Activated naive CD8-positive, alpha-beta T cell treated with anti-CD3 and anti-CD28 coated beads, Interleukin-2, amount 50 U/mL, for 24 hours (primary cell): ENCODE results near the gene FHOD1.

Experiments
- ATAC-seq: fragments of 150-1000 bp; cut with Tn5 transposase; one replicate; pipeline ENCODE4 v1.10.0; 2021
- DNase-seq: peaks from one replicate; pipeline ENCODE4 v3.0.0; 2021
- H3K27ac Mint-ChIP-seq: one replicate; pipeline ENCODE4 v1.8.0; 2021; ENCODE audit warnings: mild to moderate bottlenecking, mixed read lengths
- H3K27me3 Mint-ChIP-seq: one replicate; pipeline ENCODE4 v1.8.0; 2021; ENCODE audit warnings: mixed read lengths
- H3K36me3 Mint-ChIP-seq: one replicate; pipeline ENCODE4 v1.8.0; 2021; ENCODE audit warnings: low read depth, mixed read lengths
- H3K4me1 Mint-ChIP-seq: one replicate; pipeline ENCODE4 v1.8.0; 2021; ENCODE audit warnings: mixed read lengths
- H3K4me3 Mint-ChIP-seq: one replicate; pipeline ENCODE4 v1.8.0; 2021; ENCODE audit warnings: mild to moderate bottlenecking, moderate library complexity, mixed read lengths
- H3K9me3 Mint-ChIP-seq: one replicate; pipeline ENCODE4 v1.8.0; 2021; ENCODE audit warnings: mixed read lengths

Gene FHOD1

DNA sequence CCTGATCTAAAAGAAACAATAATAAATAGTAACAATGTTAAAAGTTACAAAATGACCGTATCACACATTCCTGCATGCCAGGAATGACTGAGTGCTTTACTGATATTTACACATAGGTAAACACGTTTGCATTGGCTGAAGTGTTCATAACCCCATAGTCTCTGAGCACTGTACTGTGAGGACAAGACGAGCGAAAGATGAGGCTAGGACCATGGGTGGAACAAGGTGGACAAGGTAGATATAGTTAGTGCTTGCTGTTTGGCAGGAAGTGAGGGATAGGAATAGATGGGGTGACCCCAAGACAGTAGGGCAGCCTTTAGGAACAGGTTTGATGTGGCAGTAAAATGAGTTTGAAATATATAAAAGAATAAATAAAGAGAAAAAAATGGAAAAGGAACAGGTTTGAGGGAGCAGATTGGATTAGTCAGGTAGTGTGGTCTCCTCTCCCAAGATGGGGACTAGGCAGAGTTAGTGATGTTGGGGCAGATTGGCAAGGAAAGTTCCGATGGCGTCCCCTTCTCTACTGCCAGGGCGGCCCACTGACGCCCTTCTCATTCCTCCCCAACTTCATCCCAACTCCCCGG lies 55.8 kb downstream of the FHOD1 start:
- H3K4me3 Mint-ChIP-seq = peak overlapping the region; percentile 90
- no peaks in the 10 kb centered on the region for H3K27me3 Mint-ChIP-seq
- H3K27ac Mint-ChIP-seq = peak overlapping the region; percentile 79
- no peak for DNase-seq
- peaks cover 35% of the 10 kb centered on the region for H3K36me3 Mint-ChIP-seq
- H3K9me3 Mint-ChIP-seq = no peaks in the 10 kb centered on the region
- H3K4me1 Mint-ChIP-seq = peaks cover 34% of the 10 kb centered on the region
- no peak for ATAC-seq

DNA sequence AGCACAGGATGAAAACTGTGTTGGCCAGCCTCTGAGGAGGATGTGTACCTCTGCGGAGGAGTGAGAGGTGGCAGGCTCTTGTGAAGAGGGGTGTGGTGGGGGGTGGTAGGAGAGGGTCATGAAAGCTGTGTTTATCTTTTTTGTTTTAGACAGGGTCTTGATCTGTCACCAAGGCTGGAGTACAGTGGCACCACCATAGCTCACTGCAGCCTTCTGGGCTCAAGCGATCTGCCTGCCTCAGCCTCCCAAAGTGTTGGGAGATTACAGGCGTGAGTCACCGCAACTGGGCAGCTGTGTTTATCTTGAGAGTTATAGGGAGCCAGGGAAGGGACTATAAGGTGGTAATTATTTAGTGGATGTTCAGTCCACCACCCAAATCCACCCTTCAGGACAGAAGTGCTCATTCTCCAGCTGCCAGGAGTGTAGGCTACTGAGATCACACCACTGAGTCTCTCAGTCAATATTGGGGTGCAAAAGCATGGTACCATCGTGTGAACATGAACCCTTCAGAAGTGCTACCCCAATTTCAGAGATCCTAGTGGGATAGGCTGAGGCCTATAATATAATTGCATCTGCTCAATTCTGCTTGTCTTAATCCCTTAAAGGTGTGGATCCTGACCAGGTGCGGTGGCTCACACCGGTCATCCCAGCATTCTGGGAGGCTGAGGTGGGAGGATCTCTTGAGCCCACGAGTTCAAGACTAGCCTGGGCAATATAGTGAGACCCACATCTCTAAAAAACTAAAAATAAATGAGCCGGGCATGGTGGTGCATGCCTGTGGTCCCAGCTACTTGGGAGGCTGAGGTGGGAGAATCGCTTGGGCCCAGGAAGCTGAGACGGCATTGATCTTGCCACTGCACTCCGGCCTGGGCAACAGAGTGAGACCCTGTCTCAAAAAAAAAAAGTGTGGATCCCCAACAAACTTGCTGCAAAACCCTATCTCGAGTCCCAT lies 56.6 kb downstream of the FHOD1 start:
- Mint-ChIP-seq H3K27ac (peak overlapping the region; percentile 79), H3K4me3 (peak overlapping the region; percentile 90), H3K36me3 (peaks cover 27% of the 10 kb centered on the region), H3K9me3 (no peaks in the 10 kb centered on the region), H3K4me1 (peaks cover 31% of the 10 kb centered on the region), H3K27me3 (peaks cover under 1% of the 10 kb centered on the region)
- DNase-seq (no peak), ATAC-seq (no peak)

DNA sequence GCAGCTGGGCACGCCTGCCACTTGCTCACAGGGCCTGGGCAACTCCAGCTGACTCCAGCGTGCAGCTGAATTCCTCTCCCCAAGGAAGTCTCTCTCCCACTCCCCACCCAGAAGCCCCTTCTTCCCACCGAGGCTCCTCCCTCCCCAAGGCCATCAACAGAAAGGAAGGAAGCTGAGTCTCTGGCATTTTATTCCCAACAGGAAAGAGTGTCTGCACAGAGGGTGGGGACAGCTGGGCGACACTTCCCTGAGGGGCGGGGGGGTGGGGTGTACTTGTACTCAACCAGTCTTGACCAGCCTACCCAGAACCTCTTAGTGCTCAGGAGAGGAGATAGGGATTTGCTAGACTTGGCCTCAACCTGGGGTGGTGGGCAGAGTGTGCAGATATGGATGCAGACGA lies 57.2 kb downstream of the FHOD1 start, which contains the start of gene EXOC3L1:
Gene EXOC3L1, minus strand, starts transcription at position 96 of the 400 bp plus-strand sequence. CDS start 460 bp downstream, outside the sequence.
- Mint-ChIP-seq H3K4me1 (peaks cover 37% of the 10 kb centered on the region), H3K4me3 (peak within 1 kb of the TSS; percentile 90), H3K36me3 (peaks cover 22% of the 10 kb centered on the region), H3K27ac (no peak within 1 kb of the TSS), H3K9me3 (no peaks in the 10 kb centered on the region), H3K27me3 (peaks cover 8% of the 10 kb centered on the region)
- DNase-seq = no peak
- ATAC-seq = no peak

DNA sequence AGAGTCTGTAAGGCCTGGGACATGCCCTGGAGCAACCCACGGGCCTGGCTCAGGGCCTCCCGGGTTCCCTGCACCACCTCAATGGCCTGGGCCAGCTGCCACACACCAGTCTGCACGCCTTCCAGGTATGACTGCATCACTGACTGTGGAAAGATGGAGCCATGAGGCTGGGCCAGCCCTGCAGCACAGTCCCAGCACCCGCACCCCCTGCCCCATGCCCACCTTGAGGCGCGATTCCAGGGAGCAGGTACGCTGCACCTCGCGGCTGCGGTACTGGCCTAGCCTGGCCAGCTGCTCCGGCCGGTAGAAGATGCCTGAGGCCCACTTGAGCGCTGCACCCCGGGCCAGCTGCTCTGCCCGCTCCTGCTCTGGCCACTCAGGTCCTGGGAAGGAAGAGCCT lies 58.5 kb downstream of the FHOD1 start:
- Mint-ChIP-seq H3K27ac (no peak overlapping the region), H3K4me1 (peaks cover 35% of the 10 kb centered on the region), H3K9me3 (no peaks in the 10 kb centered on the region), H3K4me3 (no peak overlapping the region), H3K36me3 (peaks cover 10% of the 10 kb centered on the region), H3K27me3 (peaks cover 9% of the 10 kb centered on the region)
- DNase-seq (no peak), ATAC-seq (no peak)

DNA sequence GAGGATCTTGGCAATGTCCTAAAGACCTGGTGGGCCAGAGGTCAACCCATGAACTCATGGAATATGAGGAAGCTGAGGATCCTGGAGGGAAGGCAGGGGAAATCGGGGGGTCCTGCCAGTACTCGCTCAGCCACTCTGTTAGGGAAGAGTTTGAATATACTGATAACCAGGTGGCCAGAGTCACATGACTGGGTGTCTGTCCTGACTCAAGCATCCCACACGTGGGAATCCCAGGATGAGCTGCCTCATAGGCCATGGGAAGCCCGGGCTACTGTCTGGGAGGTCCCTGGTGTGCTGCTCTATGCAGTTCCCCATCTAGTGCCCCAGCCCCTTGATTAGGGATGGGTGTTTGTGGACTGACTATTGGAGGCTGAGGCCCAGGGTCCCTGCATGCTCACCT lies 59.0 kb downstream of the FHOD1 start:
- DNase-seq (no peak), ATAC-seq (no peak)
- peak overlapping the region; percentile 39 for H3K27ac Mint-ChIP-seq
- no peak overlapping the region for H3K4me3 Mint-ChIP-seq
- peaks cover 9% of the 10 kb centered on the region for H3K27me3 Mint-ChIP-seq
- H3K36me3 Mint-ChIP-seq = peaks cover 9% of the 10 kb centered on the region
- peaks cover 31% of the 10 kb centered on the region for H3K4me1 Mint-ChIP-seq
- H3K9me3 Mint-ChIP-seq = no peaks in the 10 kb centered on the region

DNA sequence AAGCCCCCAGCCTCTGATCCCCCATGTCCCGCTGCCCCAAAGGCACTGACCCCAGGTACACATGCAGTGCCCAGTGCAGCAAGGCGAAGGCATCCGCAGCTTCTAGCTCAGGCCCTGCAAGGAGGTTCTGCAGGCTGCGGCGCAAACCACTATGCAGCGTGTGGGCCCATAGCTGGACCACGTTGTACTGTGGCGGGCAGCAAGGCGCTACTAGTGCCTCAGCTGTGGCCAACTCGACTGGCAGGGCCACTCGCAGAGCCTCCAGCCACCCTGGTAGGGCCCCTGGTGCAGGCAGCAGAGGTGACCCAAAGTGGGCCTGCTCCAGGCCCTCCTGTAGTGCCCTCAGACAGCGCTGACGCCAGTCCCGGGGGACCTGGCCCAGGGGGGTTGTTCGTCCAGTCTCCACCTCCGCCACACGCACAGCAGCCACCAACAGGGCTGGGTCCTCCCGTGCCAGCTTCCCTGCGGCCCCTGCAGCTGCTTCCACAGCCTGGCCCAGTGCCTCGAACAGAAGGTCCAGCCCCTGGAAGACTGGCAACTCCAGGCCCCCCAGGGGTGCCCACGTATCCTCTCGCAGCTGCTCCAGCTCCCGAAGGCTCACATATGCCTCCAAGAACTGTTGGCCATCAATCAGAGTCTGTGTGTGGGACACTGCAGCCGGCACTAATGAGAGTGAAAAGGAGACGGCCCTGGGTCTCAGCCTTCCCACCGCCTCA lies 59.9 kb downstream of the FHOD1 start:
- Mint-ChIP-seq H3K4me1 (peaks cover 22% of the 10 kb centered on the region), H3K27ac (no peak overlapping the region), H3K36me3 (no peaks in the 10 kb centered on the region), H3K9me3 (no peaks in the 10 kb centered on the region), H3K4me3 (no peak overlapping the region), H3K27me3 (peaks cover 9% of the 10 kb centered on the region)
- ATAC-seq (no peak), DNase-seq (no peak)

DNA sequence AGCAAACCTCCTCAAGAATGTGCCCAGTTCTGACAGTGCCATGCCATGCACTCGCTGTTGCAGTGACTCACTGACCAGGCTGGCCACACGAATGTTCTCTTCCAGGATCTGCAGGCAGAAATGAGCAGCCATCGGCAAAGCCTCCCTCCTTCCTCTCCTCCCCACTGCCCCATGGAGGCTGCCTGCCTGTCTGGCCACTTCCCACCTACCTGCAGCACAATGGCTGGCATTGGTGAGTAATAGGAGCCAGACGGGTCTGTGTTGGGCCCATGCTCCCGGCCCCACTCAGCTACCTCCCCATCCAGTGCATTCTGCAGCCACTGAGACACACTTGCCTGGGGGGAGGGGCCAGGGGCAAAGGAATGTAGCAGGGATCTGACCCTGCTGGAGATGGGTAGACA lies 60.7 kb downstream of the FHOD1 start:
- ATAC-seq (no peak), DNase-seq (no peak)
- peaks cover 19% of the 10 kb centered on the region for H3K4me1 Mint-ChIP-seq
- H3K36me3 Mint-ChIP-seq = no peaks in the 10 kb centered on the region
- no peak overlapping the region for H3K4me3 Mint-ChIP-seq
- H3K9me3 Mint-ChIP-seq = no peaks in the 10 kb centered on the region
- peaks cover 9% of the 10 kb centered on the region for H3K27me3 Mint-ChIP-seq
- H3K27ac Mint-ChIP-seq = no peak overlapping the region

DNA sequence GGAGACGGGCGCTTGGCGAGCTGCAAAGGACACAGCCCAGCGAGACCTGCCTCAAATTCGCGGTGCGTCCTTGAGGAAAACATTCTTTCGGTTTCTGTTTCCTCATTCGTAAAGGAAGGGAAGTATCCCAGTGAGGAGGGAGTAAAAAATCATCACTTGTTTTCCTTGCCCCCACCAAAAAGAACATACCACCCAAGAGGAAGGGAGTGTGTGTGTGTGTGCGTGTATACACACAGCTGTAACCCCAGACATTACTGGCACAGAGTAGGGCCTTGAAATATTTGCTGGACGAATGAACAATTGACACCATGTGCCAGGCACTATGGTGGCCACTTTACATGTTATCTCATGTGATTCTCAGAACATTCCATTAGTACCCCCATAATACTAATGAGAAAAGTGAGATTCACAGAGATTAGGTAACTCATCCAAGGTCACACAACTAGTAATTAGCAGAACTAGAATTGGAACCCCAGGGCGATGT lies 61.6 kb downstream of the FHOD1 start:
- Mint-ChIP-seq H3K4me1 (peaks cover 15% of the 10 kb centered on the region), H3K4me3 (peak overlapping the region; percentile 72), H3K36me3 (no peaks in the 10 kb centered on the region), H3K27ac (no peak overlapping the region), H3K27me3 (peaks cover 9% of the 10 kb centered on the region), H3K9me3 (no peaks in the 10 kb centered on the region)
- DNase-seq (no peak), ATAC-seq (no peak)

DNA sequence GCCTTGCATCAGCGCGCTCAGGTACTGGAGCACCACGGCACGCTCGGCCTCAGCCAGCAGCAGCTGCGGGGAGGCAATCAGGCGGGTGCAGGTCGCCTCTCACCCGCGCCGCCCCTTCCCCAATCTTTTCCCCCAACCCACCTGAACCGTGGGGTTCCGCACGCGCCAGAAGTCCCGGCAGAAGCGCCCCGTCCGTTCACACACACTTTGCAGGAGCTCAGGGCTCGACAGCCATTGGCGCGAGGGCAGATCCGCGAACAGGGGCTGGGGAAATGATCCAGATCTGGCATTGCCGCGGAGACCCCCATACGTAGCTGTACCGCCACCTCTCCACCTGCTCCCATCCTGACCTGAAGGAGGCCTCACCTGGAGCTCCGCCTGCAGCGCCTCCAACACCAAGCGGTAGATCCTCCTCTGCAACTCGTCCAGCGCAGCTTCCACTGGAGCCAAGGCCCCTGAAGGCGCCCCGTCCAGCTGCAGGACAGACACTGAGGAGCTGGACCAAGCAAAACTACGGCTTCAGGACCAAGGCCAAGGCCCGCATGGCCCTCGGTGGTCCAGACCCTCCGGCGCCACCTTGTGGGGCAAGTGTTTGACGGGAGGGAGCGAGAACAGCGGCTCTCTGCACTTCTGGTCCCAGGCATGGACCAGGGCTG lies 62.2 kb downstream of the FHOD1 start:
- Mint-ChIP-seq H3K4me1 (peaks cover 15% of the 10 kb centered on the region), H3K27me3 (peaks cover 9% of the 10 kb centered on the region), H3K27ac (peak overlapping the region; percentile 54), H3K4me3 (peak overlapping the region; percentile 72), H3K9me3 (no peaks in the 10 kb centered on the region), H3K36me3 (no peaks in the 10 kb centered on the region)
- peak; percentile 92 for DNase-seq
- ATAC-seq = peak; percentile 34

DNA sequence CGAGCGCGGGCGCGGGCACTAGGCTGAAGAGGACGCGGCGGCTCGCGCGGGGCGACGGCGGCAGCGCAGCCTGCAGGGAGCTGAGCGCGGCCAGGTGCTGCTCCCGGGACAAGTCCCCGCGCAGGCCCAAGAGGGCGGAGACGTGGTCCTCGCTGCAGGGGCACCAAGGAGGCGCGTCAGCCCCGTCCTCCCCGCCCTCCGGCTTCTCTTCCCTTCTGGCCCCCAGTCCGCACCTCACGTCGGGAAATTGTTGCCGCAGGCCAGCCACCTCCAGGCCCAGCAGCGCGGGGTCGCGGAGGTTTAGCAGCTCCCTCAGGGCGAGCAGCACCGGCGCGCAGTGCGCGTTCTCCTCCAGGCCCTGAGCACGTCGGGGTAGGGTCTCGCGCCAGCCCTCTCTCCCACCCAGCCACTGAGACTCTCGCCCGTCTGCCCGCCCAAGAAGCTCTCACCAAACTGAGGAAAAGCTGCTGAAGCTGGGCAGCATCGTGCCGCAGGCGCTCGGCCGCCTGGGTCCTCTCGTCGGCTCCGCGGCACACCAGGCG lies 62.8 kb downstream of the FHOD1 start:
- no peak for ATAC-seq
- no peaks in the 10 kb centered on the region for H3K36me3 Mint-ChIP-seq
- no peak for DNase-seq

DNA sequence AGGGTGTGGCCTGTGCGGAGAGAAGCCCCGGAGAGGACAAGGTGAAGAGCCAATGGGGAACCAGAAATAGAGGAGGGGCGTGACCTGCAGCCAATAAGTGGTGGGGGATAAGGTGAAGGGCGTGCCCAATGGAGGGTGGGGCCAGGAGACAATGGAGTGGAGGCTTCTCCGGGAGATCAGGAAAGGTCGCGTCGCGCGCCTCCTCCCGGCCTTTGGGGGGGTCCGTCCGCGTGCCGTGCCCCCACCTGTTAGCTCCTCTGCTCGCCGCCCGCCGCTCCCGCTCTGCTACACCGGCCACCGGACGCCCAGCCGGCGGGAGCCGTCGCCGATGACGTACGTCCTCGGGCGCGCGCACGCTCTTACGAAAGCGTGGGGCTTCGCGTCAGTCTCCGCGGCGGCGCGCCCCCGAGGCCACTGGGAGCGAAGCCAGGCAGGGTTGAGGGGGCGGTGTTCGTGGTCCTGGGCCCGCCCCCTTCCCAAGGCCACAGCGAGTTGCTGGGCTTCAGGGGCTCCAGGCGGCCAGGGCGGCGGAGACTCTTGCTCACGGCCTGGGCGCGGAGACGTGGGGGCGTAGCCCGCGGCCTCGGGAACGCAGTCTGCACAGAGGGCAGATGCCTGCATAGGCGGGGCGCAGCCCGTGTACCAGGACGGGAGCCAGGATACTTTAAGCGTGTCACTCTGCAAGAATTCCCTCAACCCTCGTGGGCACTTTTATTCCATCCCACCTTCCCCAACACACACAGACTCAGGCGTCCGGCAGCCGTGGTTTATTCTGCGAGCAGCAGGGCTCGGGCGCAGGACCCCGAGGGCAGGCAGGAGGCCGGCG lies 63.4 kb downstream of the FHOD1 start, which contains the start of gene MATCAP1:
Gene MATCAP1, minus strand, starts transcription at position 337 of the 826 bp plus-strand sequence. CDS start 3,353 bp downstream, outside the sequence.
- peaks cover 19% of the 10 kb centered on the region for H3K27me3 Mint-ChIP-seq
- no peaks in the 10 kb centered on the region for H3K9me3 Mint-ChIP-seq
- H3K4me3 Mint-ChIP-seq = peak within 1 kb of the TSS; percentile 72
- H3K36me3 Mint-ChIP-seq = no peaks in the 10 kb centered on the region
- DNase-seq (peak; percentile 91), ATAC-seq (peak; percentile 94)
- no peak within 1 kb of the TSS for H3K27ac Mint-ChIP-seq
- peaks cover 15% of the 10 kb centered on the region for H3K4me1 Mint-ChIP-seq

More for the DNA sequence above, 62.8 kb downstream of the FHOD1 start:
- Mint-ChIP-seq H3K27me3 (peaks cover 12% of the 10 kb centered on the region), H3K9me3 (no peaks in the 10 kb centered on the region), H3K4me3 (peak overlapping the region; percentile 72), H3K27ac (no peak overlapping the region), H3K4me1 (peaks cover 15% of the 10 kb centered on the region)

DNA sequence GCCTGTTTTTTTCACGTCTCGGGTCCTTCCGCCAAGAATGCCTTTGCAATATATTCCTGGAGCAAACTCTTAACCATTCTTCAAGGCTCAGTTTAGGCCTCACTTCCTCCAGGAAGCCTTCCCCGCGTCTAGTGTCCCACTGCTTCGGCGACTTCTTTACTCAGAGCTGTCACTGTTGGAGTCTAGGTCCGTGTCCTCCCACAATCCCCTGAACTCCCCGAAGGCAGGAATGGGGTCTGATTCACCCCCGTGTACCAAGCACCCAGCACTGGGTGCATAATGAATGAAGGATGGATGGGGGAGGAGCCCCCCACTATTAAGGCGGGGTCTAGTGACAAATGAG lies 64.0 kb downstream of the FHOD1 start:
- Mint-ChIP-seq H3K36me3 (no peaks in the 10 kb centered on the region), H3K4me1 (peaks cover 19% of the 10 kb centered on the region), H3K4me3 (no peak overlapping the region), H3K9me3 (no peaks in the 10 kb centered on the region), H3K27me3 (peaks cover 23% of the 10 kb centered on the region), H3K27ac (no peak overlapping the region)
- ATAC-seq = no peak
- no peak for DNase-seq

DNA sequence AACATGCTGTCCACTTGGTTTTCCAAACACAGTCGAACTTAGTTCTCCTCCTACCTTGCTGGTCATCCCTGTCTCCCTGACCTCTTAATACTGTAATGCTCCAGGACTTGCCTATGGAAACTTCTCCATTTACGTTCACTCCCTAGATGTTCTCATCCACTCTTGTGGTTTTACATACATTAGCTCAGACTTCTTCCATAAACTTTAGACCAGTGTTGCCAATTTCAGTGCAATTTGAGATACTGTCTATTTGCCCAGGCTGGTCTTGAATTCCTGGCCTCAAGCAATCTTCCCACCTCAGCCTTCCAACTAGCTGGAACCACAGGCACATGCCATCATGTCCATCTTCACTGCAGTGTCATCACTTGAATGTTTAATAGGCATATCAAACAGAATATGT lies 65.0 kb downstream of the FHOD1 start:
- no peak overlapping the region for H3K27ac Mint-ChIP-seq
- ATAC-seq (no peak), DNase-seq (no peak)
- peaks cover 24% of the 10 kb centered on the region for H3K4me1 Mint-ChIP-seq
- no peak overlapping the region for H3K4me3 Mint-ChIP-seq
- H3K27me3 Mint-ChIP-seq = peaks cover 28% of the 10 kb centered on the region
- no peaks in the 10 kb centered on the region for H3K36me3 Mint-ChIP-seq
- no peaks in the 10 kb centered on the region for H3K9me3 Mint-ChIP-seq
